Suprapubic skin (tissue), 4 donors: ENCODE data around the gene PIK3CA.

Source experiments
- CTCF ChIP-seq, 2 donors: fragments of 200-600 bp in 1 of 2; fragments of 450-650 bp in 1 of 2; sonication (generic) in 1 of 2; IDR thresholded peaks; one replicate each; pipeline ENCODE4 v1.5.1; 2016 to 2019; ENCODE audit warnings: antibody characterized with exemption in 2 of 2, mild to moderate bottlenecking in 1 of 2, moderate library complexity in 1 of 2
- EP300 ChIP-seq: sonication (generic); formaldehyde crosslinking; IDR thresholded peaks from one replicate; pipeline ENCODE4 v1.6.1; 2017; ENCODE audit warnings: antibody characterized with exemption
- POLR2A ChIP-seq, 2 donors: fragments of 450-650 bp; IDR thresholded peaks; one replicate each; pipeline ENCODE4 v1.6.1; 2017; ENCODE audit warnings: antibody characterized with exemption in 2 of 2, mild to moderate bottlenecking in 2 of 2, moderate library complexity in 2 of 2
- POLR2AphosphoS5 ChIP-seq, 3 donors: sonication (generic); formaldehyde crosslinking; IDR thresholded peaks; one replicate each; pipeline ENCODE4 v1.6.1; 2017; ENCODE audit warnings: antibody characterized with exemption in 3 of 3

- TF ChIP-seq CTCF (IDR thresholded peaks at IDR 0.05) (no peak), POLR2AphosphoS5 (IDR thresholded peaks at IDR 0.05) (no peak), EP300 (no peak), POLR2A (IDR thresholded peaks at IDR 0.05) (no peak)
These were observed 127.8 kb downstream of the PIK3CA start for GRCh38 chr3:179276001-179276400.
